ENCODE data around the gene GRN.

GRN gene

DNA sequence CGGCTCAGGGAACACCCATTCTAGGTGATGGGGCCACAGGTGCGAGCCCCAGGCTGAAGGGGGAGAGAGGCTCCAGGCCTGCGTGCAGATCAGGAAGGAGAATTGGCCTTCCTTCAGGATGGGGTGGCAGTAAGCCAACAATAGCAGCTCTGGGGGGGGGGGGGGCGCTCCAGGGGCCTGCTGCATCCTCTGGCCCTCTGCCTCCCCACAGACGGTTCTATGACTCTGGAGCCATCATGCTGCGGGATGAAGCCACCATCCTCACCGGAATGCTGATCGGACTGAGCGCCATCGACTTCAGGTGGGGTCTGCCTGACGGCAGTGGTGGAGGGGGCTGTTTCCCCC, 30.6 kb upstream of the GRN start:
- Histone ChIP-seq H3K4me3 (replicated peaks; ENCODE audit: insufficient read depth, low read length) (no peak overlapping the region), H3K27ac (replicated peaks) (no peak overlapping the region), H3K27me3 (ENCODE audit: insufficient read depth, poor library complexity, severe bottlenecking) (peaks cover 29% of the 10 kb centered on the region)
- TF ChIP-seq, protein P1, sequence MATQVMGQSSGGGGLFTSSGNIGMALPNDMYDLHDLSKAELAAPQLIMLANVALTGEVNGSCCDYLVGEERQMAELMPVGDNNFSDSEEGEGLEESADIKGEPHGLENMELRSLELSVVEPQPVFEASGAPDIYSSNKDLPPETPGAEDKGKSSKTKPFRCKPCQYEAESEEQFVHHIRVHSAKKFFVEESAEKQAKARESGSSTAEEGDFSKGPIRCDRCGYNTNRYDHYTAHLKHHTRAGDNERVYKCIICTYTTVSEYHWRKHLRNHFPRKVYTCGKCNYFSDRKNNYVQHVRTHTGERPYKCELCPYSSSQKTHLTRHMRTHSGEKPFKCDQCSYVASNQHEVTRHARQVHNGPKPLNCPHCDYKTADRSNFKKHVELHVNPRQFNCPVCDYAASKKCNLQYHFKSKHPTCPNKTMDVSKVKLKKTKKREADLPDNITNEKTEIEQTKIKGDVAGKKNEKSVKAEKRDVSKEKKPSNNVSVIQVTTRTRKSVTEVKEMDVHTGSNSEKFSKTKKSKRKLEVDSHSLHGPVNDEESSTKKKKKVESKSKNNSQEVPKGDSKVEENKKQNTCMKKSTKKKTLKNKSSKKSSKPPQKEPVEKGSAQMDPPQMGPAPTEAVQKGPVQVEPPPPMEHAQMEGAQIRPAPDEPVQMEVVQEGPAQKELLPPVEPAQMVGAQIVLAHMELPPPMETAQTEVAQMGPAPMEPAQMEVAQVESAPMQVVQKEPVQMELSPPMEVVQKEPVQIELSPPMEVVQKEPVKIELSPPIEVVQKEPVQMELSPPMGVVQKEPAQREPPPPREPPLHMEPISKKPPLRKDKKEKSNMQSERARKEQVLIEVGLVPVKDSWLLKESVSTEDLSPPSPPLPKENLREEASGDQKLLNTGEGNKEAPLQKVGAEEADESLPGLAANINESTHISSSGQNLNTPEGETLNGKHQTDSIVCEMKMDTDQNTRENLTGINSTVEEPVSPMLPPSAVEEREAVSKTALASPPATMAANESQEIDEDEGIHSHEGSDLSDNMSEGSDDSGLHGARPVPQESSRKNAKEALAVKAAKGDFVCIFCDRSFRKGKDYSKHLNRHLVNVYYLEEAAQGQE (IDR thresholded peaks at IDR 0.05; ENCODE audit: insufficient replicate concordance, low read depth): no peak
- no peak for DNase-seq (ENCODE audit: low read depth in 1 of 2, low spot score in 1 of 2)

DNA sequence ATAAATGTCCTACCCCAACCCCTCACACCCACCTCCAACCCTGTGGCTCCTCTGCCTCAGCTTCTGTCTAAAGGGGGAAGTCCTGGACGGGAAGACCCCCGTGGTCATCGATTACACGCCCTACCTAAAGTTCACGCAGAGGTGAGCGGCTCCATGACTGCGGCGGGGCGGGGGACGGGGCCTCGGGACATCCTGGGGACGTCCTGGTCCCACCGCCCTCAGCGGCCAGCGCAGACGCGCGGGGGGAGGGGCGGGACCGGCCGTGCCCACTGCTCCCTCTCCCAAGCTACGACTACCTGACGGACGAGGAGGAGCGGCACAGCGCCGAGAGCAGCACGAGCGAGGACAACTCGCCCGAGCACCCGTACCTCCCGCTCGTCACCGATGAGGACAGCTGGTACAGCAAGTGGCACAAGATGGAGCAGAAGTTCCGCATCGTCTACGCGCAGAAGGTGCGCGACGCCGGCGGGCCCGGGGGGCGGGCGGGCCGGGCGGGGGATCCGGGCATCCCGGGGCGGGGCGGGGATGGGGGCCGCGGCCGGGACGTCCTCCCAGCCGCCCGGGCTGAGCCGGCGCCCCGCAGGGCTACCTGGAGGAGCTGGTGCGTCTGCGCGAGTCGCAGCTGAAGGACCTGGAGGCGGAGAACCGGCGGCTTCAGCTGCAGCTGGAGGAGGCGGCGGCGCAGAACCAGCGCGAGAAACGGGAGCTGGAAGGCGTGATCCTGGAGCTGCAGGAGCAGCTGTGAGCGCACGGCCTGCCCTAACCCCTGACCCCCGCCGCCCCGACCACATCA, 30.0 kb upstream of the GRN start:
- TF ChIP-seq GABPA (IDR thresholded peaks at IDR 0.05; ENCODE audit: low read depth) (no peak), POLR2AphosphoS5 (IDR thresholded peaks at IDR 0.05; ENCODE audit: low read depth) (no peak), CTCF (IDR thresholded peaks at IDR 0.05; ENCODE audit: insufficient read depth, low read length) (no peak)
- peak in 1 of 2 experiments; percentile 23 for DNase-seq (ENCODE audit: low read depth in 1 of 2, low spot score in 1 of 2)
- H3K4me3 ChIP-seq (replicated peaks; ENCODE audit: insufficient read depth, low read length): peak overlapping the region; percentile 27
- H3K27ac ChIP-seq (replicated peaks): no peak overlapping the region
- peaks cover 29% of the 10 kb centered on the region for H3K27me3 ChIP-seq (ENCODE audit: insufficient read depth, poor library complexity, severe bottlenecking)

DNA sequence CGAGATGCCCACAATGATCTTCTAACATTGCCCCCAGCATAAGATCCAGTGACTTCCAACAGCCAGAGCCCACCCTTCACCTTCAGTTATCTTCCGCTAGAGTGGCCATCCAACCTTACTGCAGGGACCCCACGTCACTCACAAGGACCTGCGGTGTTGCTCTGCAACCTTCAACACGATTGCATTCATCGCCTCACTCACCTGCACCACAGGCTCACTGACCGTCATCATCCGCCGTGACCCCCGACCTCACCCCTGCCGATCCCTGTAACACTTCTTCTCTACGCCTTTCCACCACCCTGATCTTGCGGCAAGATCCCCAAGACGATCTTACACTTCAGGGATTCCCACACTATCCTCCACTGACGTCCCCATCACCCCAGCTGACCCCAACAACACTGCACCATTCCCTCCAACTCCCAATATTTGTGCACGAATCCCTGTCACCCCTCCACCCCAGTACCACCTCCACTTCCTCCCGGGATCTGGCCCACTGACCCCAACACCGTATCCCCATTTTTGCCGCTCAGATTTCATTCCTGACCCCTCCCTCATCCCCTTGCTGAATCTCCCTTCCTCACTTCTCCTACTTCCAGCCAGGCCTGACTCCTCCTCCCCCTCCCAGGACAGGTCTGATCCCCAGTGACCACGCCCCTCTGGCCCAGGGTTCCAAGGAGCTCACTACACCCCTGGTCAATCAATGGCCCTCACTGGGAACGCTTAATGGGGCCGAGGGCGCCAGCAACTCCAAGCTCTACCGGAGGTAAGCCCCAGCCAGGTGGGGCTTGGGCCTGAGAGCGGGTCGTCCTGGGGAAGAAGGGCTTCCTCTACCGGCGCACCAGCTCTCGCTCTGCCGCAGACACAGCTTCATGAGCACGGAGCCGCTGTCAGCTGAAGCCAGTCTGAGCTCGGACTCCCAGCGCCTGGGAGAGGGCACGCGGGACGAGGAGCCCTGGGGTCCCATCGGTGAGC, 29.1 kb upstream of the GRN start:
- peak in 1 of 2 experiments; percentile 12 for DNase-seq (ENCODE audit: low read depth in 1 of 2, low spot score in 1 of 2)
- TF ChIP-seq GABPA (IDR thresholded peaks at IDR 0.05; ENCODE audit: low read depth) (no peak), POLR2AphosphoS5 (IDR thresholded peaks at IDR 0.05; ENCODE audit: low read depth) (no peak), SPI1 (IDR thresholded peaks at IDR 0.05; ENCODE audit: borderline replicate concordance, low read depth) (no peak), CTCF (IDR thresholded peaks at IDR 0.05; ENCODE audit: insufficient read depth, low read length) (no peak)
- TF ChIP-seq, protein P1 (IDR thresholded peaks at IDR 0.05; ENCODE audit: insufficient replicate concordance, low read depth): no peak
- Histone ChIP-seq H3K4me3 (replicated peaks; ENCODE audit: insufficient read depth, low read length) (no peak overlapping the region), H3K27ac (replicated peaks) (no peak overlapping the region), H3K27me3 (ENCODE audit: insufficient read depth, poor library complexity, severe bottlenecking) (peaks cover 29% of the 10 kb centered on the region)

- peaks cover 29% of the 10 kb centered on the region for H3K27me3 ChIP-seq (ENCODE audit: insufficient read depth, poor library complexity, severe bottlenecking)
- TF ChIP-seq SPI1 (IDR thresholded peaks at IDR 0.05; ENCODE audit: borderline replicate concordance, low read depth) (no peak), GABPA (IDR thresholded peaks at IDR 0.05; ENCODE audit: low read depth) (no peak), POLR2AphosphoS5 (IDR thresholded peaks at IDR 0.05; ENCODE audit: low read depth) (no peak), CTCF (IDR thresholded peaks at IDR 0.05; ENCODE audit: insufficient read depth, low read length) (no peak)
- TF ChIP-seq, protein P1 (IDR thresholded peaks at IDR 0.05; ENCODE audit: insufficient replicate concordance, low read depth): no peak
- H3K27ac ChIP-seq (replicated peaks): no peak overlapping the region
- H3K4me3 ChIP-seq (replicated peaks; ENCODE audit: insufficient read depth, low read length): no peak overlapping the region
- no peak for DNase-seq (ENCODE audit: low read depth in 1 of 2, low spot score in 1 of 2)
Measured at GRCh38 chr17:44317545-44317944, 27.6 kb upstream of the GRN start.

Data from HL-60 (cell line).